Measurements from ENCODE around the gene GREB1.

GRCh38 chr2:11616851-11617415, 83.1 kb downstream of the GREB1 start:
- no peak for TF ChIP-seq EP300 (IDR thresholded peaks at IDR 0.05)
- TF ChIP-seq POLR2AphosphoS5 (IDR thresholded peaks at IDR 0.05): no peak
- TF ChIP-seq CTCF (IDR thresholded peaks at IDR 0.05): no peak

Measured in upper lobe of left lung (tissue), 4 donors.